K562 (cell line): ENCODE data around the gene FOXK2. TPM values are rescaled to one million over a fixed set of nuclear protein-coding genes. Genes with fewer than 3 reads are reported as not detected.

Experiments used
- CBX5 ChIP-seq: IDR thresholded peaks from 2 replicates; pipeline ENCODE4 v1.6.1; 2014; ENCODE audit warnings: low read depth, borderline replicate concordance
- CHD7 ChIP-seq: fragments of 200-600 bp; sonication (generic); IDR thresholded peaks from one replicate; pipeline ENCODE4 v1.6.1; 2012; ENCODE audit warnings: mild to moderate bottlenecking, low read depth, low read length, inconsistent platforms
- ERF ChIP-seq: fragments of 450-650 bp; formaldehyde crosslinking; IDR thresholded peaks from 2 replicates; pipeline ENCODE4 v1.4.0; 2020; ENCODE audit warnings: mild to moderate bottlenecking, mixed read lengths
- GTF2F1 ChIP-seq: IDR thresholded peaks from 2 replicates; pipeline ENCODE4 v1.6.1; 2011; ENCODE audit warnings: low read depth, low read length, improper control_type of control experiment
- HNRNPH1 ChIP-seq: fragments of 200-400 bp; formaldehyde crosslinking; optimal IDR thresholded peaks from 2 replicates; pipeline ENCODE3; 2017; ENCODE audit warnings: low read depth, mild to moderate bottlenecking, low read length, moderate library complexity
- MAFG ChIP-seq: fragments of 450-650 bp; conservative IDR thresholded peaks from 2 replicates; pipeline ENCODE4 v1.6.1; 2016; ENCODE audit warnings: missing genetic modification characterization, missing compliant biosample characterization
- MTA1 ChIP-seq: fragments of 450-650 bp; IDR thresholded peaks from 2 replicates; pipeline ENCODE4 v1.6.1; 2017; ENCODE audit warnings: borderline replicate concordance
- NFXL1 ChIP-seq: fragments of 450-650 bp; formaldehyde crosslinking; IDR thresholded peaks from 2 replicates; pipeline ENCODE4 v1.4.0; 2021; ENCODE audit warnings: mild to moderate bottlenecking
- PHF21A ChIP-seq: fragments of 450-650 bp; IDR thresholded peaks from 2 replicates; pipeline ENCODE4 v1.6.1; 2017; ENCODE audit warnings: low read depth, borderline replicate concordance
- POLR2AphosphoS5 ChIP-seq: IDR thresholded peaks from 2 replicates; pipeline ENCODE4 v1.6.1; 2011; ENCODE audit warnings: mild to moderate bottlenecking, low read depth, low read length, moderate library complexity; ENCODE audit not compliant: control insufficient read depth, insufficient read depth
- SREBF2 ChIP-seq: sonication (generic); formaldehyde crosslinking; IDR thresholded peaks from 2 replicates; pipeline ENCODE4 v1.4.0; 2020; ENCODE audit warnings: mild to moderate bottlenecking, missing genetic modification reagents
- STAT5B ChIP-seq: fragments of 250-450 bp; sonication (Bioruptor Pico); IDR thresholded peaks from 2 replicates; pipeline ENCODE4 v1.8.0; 2021; ENCODE audit warnings: mild to moderate bottlenecking, inconsistent platforms
- ZFPM2 ChIP-seq: fragments of 250-450 bp; sonication (Bioruptor Pico); IDR thresholded peaks from 2 replicates; pipeline ENCODE4 v1.5.1; 2022; ENCODE audit warnings: mild to moderate bottlenecking
- ZNF143 ChIP-seq: sonication (generic); formaldehyde crosslinking; IDR thresholded peaks from 2 replicates; pipeline ENCODE4 v1.9.0; 2022; ENCODE audit warnings: mild to moderate bottlenecking, missing genetic modification reagents
- ZNF354B ChIP-seq: fragments of 250-450 bp; sonication (Bioruptor Pico); IDR thresholded peaks from 2 replicates; pipeline ENCODE4 v1.4.0; 2020
- ZNF511 ChIP-seq: sonication (generic); formaldehyde crosslinking; IDR thresholded peaks from 2 replicates; pipeline ENCODE4 v1.8.0; 2022; ENCODE audit warnings: mild to moderate bottlenecking, missing genetic modification reagents
- ZNF778 ChIP-seq: fragments of 450-650 bp; formaldehyde crosslinking; IDR thresholded peaks from 2 replicates; pipeline ENCODE4 v1.4.0; 2020; ENCODE audit warnings: mild to moderate bottlenecking, moderate library complexity
- polyA plus RNA-seq, 8 experiments: library from polyadenylated mRNA; depleted of rRNA in 4 of 8; stranded (reverse) in 5 of 8; unstranded in 3 of 8; fragments of >200 nt; fragmentation: Nextera tagmentation in 2 of 8; fragmentation: Illumina TruSeq in 1 of 8; extraction: Ambion mirVana in 2 of 8; extraction: Trizol in 1 of 8; gene quantifications; 2 replicates each; pipeline versions ENCODE4 v1.2.1 to v1.2.3, GENCODE V29; 2011 to 2014; ENCODE audit warnings: inconsistent platforms in 1 of 8, missing spikeins in 1 of 8
- total RNA-seq, 7 experiments: library from RNA; depleted of rRNA in 6 of 7; stranded (reverse); fragments of >200 nt in 6 of 7; fragmentation: Illumina TruSeq in 2 of 7; extraction: Trizol in 2 of 7; gene quantifications; 2 replicates each; pipeline versions ENCODE4 v1.2.1 to v1.2.3, GENCODE V29; 2011 to 2021; ENCODE audit warnings: low replicate concordance in 1 of 7

The FOXK2 gene
- total and polyA plus RNA-seq, 9 of the 15 experiments (the other 6 are each of a cell fraction or from before 2014, with no cell fraction given): 3.0 to 86.0 (median 44.1) TPM

- TF ChIP-seq CHD7 (no peak), NFXL1 (CRISPR knock-in tag) (no peak), ZNF143 (CRISPR knock-in tag) (no peak), ZFPM2 (CRISPR knock-in tag) (no peak), ZNF511 (CRISPR knock-in tag) (no peak; the same call in 1 of the 2 replicates), MTA1 (peak; percentile 60; the same call in 1 of the 2 replicates), HNRNPH1 (no peak), MAFG (tag) (no peak), SREBF2 (CRISPR knock-in tag) (no peak), ERF (peak; percentile 86; the same call in 1 of the 2 replicates), GTF2F1 (0 out of 2 replicates have a peak, but pooled peaks have one; percentile 40), CBX5 (no peak), PHF21A (no peak), POLR2AphosphoS5 (no peak), ZNF354B (CRISPR knock-in tag) (no peak), ZNF778 (CRISPR knock-in tag) (no peak), STAT5B (CRISPR knock-in tag) (no peak)
These were observed at the start of gene FOXK2 (continued) for GRCh38 chr17:82518826-82519810.
